ENCODE results near the gene ARHGEF40. TPM values are rescaled to one million over a fixed set of nuclear protein-coding genes. Genes with fewer than 3 reads are reported as not detected.

ARHGEF40 gene
- total RNA-seq, 1 experiment from 2014 or later, result 71.4 TPM

GRCh38 chr14:21092273-21093011, 22.3 kb downstream of the ARHGEF40 start:
- H3K56ac ChIP-seq (ENCODE audit: insufficient read length, low read depth, low read length), result no peak overlapping the region
- no peak overlapping the region for H3K4me2 ChIP-seq (ENCODE audit: insufficient read depth, insufficient read length, low read length)
- H2BK120ac ChIP-seq (ENCODE audit: low read depth, low read length, poor library complexity, severe bottlenecking), result no peak overlapping the region
- H2AFZ ChIP-seq (ENCODE audit: low read length), result no peak overlapping the region
- no peak overlapping the region for H3K18ac ChIP-seq (ENCODE audit: insufficient read length, low read depth, low read length)
- TF ChIP-seq, protein P1, sequence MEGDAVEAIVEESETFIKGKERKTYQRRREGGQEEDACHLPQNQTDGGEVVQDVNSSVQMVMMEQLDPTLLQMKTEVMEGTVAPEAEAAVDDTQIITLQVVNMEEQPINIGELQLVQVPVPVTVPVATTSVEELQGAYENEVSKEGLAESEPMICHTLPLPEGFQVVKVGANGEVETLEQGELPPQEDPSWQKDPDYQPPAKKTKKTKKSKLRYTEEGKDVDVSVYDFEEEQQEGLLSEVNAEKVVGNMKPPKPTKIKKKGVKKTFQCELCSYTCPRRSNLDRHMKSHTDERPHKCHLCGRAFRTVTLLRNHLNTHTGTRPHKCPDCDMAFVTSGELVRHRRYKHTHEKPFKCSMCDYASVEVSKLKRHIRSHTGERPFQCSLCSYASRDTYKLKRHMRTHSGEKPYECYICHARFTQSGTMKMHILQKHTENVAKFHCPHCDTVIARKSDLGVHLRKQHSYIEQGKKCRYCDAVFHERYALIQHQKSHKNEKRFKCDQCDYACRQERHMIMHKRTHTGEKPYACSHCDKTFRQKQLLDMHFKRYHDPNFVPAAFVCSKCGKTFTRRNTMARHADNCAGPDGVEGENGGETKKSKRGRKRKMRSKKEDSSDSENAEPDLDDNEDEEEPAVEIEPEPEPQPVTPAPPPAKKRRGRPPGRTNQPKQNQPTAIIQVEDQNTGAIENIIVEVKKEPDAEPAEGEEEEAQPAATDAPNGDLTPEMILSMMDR (conservative IDR thresholded peaks at IDR 0.05), result peak; percentile 100
- no peaks in the 10 kb centered on the region for H3K27me3 ChIP-seq (ENCODE audit: insufficient read depth, low read length)
- Mint-ChIP-seq H3K27me3 (ENCODE audit: low read depth) (peaks cover 2% of the 10 kb centered on the region), H3K4me3 (peak overlapping the region; percentile 59 to 92; a peak in 4 of 5 replicates), H3K27ac (no peak overlapping the region), H3K36me3 (ENCODE audit: insufficient read depth in 1 of 3, low read depth in 3 of 3) (peaks cover 39 to 54% (median 53%) of the 10 kb centered on the region in 3 experiments), H3K4me1 (peaks cover 63% of the 10 kb centered on the region in 2 experiments), H3K9me3 (no peaks in the 10 kb centered on the region; a peak in 2 of 5 replicates)
- no peak overlapping the region for H4K8ac ChIP-seq (replicated peaks; ENCODE audit: insufficient read length, low read depth, low read length)
- no peak overlapping the region for H3K4ac ChIP-seq (ENCODE audit: low read depth, low read length)
- peak; percentile 90 for DNase-seq
- no peak overlapping the region for H2AK5ac ChIP-seq (ENCODE audit: insufficient read length, low read length)
- no peak overlapping the region for H2BK5ac ChIP-seq (ENCODE audit: insufficient read length, low read length)
- H2BK12ac ChIP-seq (ENCODE audit: insufficient read length, low read depth, low read length), result no peak overlapping the region
- no peak overlapping the region for H3K14ac ChIP-seq (ENCODE audit: insufficient read depth, low read length)
- H3K27ac ChIP-seq (ENCODE audit: insufficient read length, low read depth, low read length), result no peak overlapping the region
- H3K9ac ChIP-seq (ENCODE audit: extremely low read depth, insufficient read length, low read length), result no peak overlapping the region
- peaks cover 18% of the 10 kb centered on the region for H3K4me1 ChIP-seq (ENCODE audit: insufficient read depth, low read length)
- H2BK15ac ChIP-seq (ENCODE audit: low read depth, low read length), result no peak overlapping the region
- no peak overlapping the region for H4K91ac ChIP-seq (ENCODE audit: insufficient read length, low read depth, low read length)
- no peaks in the 10 kb centered on the region for H4K20me1 ChIP-seq (ENCODE audit: control insufficient read depth, insufficient read depth, insufficient read length)
- no CpG with 5 or more reads among the region's 59 CpGs for WGBS (ENCODE audit: extremely low coverage, insufficient read length, low lambda C conversion rate)
- no peaks in the 10 kb centered on the region for H3K9me3 ChIP-seq (ENCODE audit: control insufficient read depth, low read depth, low read length)
- H2BK20ac ChIP-seq (ENCODE audit: low read depth, low read length, poor library complexity, severe bottlenecking), result no peak overlapping the region
- no peak overlapping the region for H3T11ph ChIP-seq (ENCODE audit: low read length)
- H3K79me2 ChIP-seq (ENCODE audit: insufficient read depth, low read length), result peaks cover 12% of the 10 kb centered on the region; the same call in 1 of the 2 replicates
- H3K23ac ChIP-seq (ENCODE audit: insufficient read length, low read depth, low read length), result no peak overlapping the region
- H3K23me2 ChIP-seq (ENCODE audit: insufficient read length, low read depth, low read length, poor library complexity, severe bottlenecking), result peaks cover 12% of the 10 kb centered on the region
- no peak overlapping the region for H4K5ac ChIP-seq (ENCODE audit: insufficient read length, low read depth, low read length)
- peaks cover 4% of the 10 kb centered on the region for H3K79me1 ChIP-seq (ENCODE audit: insufficient read depth, low read depth, low read length, poor library complexity, severe bottlenecking)
